SIG-M5 treated with dmso at 0.1 percent for 504 hours (cell line): Measurements from ENCODE around the gene PIGU.
"Not testable (repeated sequence)": the region's sequence is repeated elsewhere in the genome, so short reads cannot be mapped to it uniquely, and the experiment has no call there.

Experiments used
- DNase-seq: peaks from one replicate; lab custom pipeline; 2025; ENCODE audit not compliant: unreplicated experiment; lab: John Stamatoyannopoulos, UW

Gene PIGU

DNA sequence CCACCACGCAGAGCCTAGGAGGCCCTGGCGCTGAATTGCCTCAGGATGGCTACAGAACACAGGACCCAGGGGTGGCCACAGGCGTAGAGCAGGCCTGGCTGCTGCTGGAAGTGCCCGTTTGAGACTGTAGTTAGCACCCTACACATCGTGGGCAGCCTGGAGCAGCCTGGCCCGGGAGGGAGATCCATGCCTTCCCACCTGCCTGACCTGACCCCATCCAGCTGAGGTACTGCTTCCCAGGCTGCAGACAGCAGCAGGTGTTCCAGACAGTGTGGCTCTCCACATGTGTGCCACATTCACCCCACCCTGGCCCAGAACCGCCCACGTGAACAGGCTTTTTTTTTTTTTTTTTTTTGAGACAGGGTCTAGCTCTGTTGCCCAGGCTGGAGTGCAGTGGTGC is 139.2 kb downstream of the PIGU start:
- DNase-seq = no peak

- peak; percentile 49 for DNase-seq
Measured at GRCh38 chr20:34536798-34537394, 140.0 kb downstream of the PIGU start.

- no peak for DNase-seq
Measured at GRCh38 chr20:34535857-34536256, 141.0 kb downstream of the PIGU start.

DNA sequence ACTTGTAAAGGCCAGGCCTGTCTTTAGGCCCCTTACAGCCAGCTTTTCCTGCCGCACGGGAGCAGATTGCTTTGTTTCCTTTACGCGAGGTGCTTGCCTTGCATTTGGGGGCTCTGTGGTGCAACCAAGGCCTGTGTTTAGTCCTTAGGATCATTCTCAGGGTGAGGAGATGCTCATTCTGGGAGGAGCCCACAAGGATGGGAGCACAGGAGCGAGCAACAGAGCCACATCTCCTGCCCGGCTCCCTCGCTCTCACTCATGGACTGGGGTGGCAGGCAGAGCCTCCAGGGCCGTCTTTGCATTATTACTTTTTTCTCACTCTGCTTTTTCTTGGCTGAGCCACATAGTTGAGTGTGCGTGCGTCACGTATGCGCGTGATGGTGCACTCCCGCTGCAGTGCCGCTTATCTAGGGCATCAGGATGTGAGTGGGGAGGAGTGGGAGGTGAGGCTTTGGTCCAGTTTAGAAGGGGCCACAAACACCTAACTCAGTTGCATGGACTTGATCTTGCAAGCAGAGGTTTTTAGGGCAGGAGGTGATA is 141.5 kb downstream of the PIGU start:
- no peak for DNase-seq

- no peak for DNase-seq
Measured at GRCh38 chr20:34534391-34535165, 142.3 kb downstream of the PIGU start.

DNA sequence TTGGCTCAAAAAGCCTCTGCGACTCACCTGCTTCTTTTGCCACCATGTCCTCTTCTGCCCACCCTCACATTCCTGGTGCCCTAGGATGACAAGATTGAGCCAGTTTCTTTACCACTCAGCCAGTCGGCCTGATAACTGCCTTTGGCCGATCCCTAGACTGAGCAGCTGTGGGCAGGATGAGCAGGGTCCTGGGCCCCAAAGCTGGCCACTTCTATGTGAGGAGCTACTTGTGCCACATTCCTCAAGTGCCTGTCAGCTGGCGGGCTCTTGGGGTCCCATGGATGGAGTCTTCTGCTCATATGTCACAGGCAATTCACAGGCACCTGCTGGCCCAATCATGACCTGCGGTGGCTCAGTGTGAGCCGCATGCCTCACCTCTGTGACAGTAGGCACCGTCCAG is 144.1 kb downstream of the PIGU start:
- no peak for DNase-seq

GRCh38 chr20:34532320-34532719 is 144.6 kb downstream of the PIGU start:
- no peak for DNase-seq

DNA sequence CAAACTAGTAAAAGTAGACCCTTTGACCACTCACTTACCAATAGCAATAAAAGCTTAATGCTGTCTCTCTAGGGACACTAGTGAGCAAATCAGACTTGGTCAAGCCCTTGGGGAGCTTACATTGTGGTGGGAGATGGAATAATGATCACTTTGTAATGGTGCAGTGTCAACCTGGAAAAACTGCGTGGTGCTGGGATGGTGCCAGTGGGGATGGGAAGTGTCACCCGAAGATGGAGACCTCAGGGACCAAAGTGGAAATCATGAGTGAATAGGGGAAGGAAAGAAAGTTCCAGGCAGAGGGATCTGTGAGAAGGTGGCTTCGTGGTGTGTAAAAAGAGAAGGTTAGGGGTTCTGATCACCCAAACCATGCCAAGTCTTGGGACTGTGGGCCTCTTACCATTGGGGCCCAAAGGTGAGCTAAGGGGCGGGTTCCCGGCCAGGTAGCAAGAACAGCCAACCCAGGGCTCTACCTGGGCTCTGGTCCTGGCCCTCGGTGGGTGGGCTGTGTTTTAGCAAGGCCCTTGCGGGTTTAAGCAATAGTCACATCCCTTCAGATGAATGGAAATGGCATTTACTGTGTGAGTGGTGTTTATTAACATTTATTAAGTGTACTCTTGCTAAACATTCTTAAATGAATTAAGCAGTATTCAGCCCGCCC is 145.2 kb downstream of the PIGU start:
- no peak for DNase-seq

DNA sequence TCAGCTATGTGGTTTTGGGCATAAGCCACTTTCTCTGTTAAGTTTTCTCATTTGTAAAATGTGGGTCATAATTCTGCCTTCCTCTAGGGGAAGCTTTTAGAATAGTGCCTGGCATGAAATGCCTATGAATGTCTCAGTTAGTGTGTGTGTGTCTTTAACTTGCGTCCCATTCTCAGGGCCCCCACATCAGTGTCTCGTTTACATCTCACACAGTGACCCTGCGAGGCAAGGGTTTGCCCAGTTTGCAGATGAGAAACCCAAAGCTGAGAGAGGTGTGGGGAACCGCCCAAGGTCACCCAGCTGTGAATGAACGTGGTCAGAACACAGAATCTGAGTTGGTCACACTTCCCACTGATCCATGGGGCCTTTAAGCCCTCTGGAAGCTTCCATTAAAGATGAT is 146.6 kb downstream of the PIGU start:
- DNase-seq = no peak

GRCh38 chr20:34529742-34530141 is 147.2 kb downstream of the PIGU start:
- no peak for DNase-seq

GRCh38 chr20:34528921-34529297 is 148.0 kb downstream of the PIGU start:
- DNase-seq = no peak

DNA sequence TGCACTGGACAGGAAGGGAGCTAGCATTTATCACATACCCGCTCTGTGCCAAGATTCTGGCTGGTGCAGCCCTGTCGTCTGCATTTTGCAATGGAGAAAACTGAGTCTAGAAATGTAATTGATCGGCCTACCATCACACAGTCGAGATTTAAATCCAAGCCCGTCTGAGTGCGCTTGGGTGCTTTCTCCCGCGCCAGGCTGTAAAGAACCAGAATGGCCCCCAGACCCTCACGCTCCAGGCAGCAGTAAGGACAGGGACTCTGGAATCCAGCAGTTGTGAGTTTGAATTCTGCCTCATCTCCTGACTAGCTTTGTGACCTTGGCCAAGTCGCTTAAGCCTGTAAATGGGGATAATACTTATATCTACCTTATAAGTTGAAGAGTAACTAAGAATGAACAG is 149.9 kb downstream of the PIGU start:
- DNase-seq = no peak

- DNase-seq = no peak
Measured at GRCh38 chr20:34526466-34526865, 150.4 kb downstream of the PIGU start.

GRCh38 chr20:34525709-34526416 is 151.0 kb downstream of the PIGU start:
- peak; percentile 65 for DNase-seq

- no peak for DNase-seq
Measured at GRCh38 chr20:34525342-34525708, 151.6 kb downstream of the PIGU start.

DNA sequence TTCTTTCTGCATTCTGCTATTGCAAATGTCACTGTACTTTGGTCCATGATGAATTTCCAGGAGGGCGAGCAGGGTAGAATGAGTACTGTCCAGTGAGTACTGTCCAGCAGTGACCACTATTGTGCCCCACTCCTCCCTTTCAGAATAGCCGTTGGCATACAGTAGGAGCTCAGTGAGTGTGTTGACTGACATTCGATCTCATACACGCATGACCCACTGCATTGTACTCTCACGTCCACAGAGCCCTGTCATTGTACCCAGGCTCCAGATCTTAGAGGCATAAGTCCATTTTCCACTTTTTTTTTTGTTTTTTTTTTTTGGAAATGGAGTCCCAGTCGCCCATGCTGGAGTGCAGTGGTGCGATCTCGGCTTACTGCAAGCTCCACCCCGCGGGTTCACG is 152.5 kb downstream of the PIGU start:
- no peak for DNase-seq

- peak; percentile 31 for DNase-seq
Measured at GRCh38 chr20:34522969-34523871, 153.7 kb downstream of the PIGU start.

DNA sequence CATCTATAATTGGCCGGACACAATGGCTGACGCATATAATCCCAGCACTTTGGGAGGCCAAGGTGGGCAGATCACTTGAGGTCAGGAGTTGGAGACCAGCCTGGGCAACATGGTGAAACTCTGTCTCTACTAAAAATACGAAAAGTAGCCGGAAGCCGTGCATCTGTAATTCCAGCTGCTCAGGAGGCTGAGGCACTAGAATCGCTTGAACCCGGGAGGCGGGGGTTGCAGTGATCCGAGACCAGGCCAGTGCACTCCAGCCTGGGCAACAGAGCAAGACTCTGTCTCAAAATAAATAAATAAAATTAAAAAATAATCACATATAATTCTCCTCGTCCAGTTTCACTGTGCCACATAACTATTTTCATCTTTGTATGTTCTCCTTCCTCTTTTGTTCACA is 157.1 kb downstream of the PIGU start:
- not testable (repeated sequence) for DNase-seq

DNA sequence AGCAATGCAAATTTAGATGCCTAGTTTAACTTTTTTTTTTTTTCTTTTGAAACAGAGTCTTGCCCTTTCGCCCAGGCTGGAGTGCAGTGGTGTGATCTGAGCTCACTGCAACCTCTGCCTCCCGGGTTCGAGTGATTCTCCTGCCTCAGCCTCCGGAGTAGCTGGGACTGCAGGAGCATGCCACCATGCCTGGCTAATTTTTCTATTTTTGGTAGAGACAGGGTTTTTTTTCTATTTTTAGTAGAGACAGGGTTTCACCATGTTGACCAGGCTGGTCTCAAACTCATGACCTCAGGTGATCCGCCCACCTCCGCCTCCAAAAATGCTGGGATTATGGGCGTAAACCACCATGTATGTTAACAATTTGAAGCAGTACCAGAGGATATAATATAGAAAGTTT is 158.0 kb downstream of the PIGU start:
- DNase-seq = not testable (repeated sequence)

DNA sequence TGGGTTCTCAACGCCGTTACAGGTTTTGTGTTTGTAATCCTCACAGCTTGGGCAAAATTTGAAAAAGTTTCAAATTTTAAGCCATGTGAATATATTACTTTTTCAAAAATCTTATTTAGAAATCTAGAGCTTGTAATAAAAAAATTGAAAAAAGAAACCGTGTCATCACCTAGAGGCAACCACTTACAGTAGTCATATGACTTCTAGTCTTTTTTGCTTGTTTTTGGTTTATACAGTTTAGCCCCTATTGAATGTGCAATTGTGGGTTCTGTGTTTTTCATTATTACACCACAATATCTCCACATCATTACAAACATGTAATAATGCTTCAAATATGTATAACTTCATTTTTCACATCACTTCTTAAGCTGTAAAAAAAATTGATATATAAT is 159.8 kb downstream of the PIGU start:
- DNase-seq = no peak
